ENCODE data around the gene APBB1IP. TPM values are rescaled to one million over a fixed set of nuclear protein-coding genes. Genes with fewer than 3 reads are reported as not detected.

APBB1IP gene
- total RNA-seq, 1 donor from 2014 or later: not detected

DNA sequence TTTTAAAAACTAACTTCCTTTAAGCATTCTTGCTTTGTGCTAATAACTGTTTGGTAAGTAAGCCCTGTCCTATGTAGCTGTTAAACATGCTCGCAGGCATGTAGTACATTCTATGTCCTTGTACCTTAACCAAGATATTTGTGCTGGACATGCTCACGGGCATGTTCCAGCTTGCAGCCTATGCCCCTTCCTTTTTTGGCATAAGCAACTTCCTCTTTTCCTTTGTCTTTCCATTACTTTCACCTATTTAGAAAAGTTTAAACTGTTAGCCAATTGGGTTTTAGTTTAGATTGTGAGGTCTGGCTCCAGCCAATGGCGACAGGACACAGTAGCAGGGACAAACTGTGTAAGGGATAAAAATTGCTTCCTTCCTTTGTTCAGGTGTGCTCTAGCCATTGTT, 14.4 kb upstream of the APBB1IP start:
- Histone ChIP-seq H3K4me3 (ENCODE audit: low read depth, low read length) (no peak overlapping the region), H3K36me3 (ENCODE audit: control insufficient read depth, insufficient read depth, low read length) (no peaks in the 10 kb centered on the region), H3K27me3 (ENCODE audit: control insufficient read depth, insufficient read depth, low read length) (no peaks in the 10 kb centered on the region)
- FAIRE-seq: no peak
- TF ChIP-seq, protein P1, sequence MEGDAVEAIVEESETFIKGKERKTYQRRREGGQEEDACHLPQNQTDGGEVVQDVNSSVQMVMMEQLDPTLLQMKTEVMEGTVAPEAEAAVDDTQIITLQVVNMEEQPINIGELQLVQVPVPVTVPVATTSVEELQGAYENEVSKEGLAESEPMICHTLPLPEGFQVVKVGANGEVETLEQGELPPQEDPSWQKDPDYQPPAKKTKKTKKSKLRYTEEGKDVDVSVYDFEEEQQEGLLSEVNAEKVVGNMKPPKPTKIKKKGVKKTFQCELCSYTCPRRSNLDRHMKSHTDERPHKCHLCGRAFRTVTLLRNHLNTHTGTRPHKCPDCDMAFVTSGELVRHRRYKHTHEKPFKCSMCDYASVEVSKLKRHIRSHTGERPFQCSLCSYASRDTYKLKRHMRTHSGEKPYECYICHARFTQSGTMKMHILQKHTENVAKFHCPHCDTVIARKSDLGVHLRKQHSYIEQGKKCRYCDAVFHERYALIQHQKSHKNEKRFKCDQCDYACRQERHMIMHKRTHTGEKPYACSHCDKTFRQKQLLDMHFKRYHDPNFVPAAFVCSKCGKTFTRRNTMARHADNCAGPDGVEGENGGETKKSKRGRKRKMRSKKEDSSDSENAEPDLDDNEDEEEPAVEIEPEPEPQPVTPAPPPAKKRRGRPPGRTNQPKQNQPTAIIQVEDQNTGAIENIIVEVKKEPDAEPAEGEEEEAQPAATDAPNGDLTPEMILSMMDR (IDR thresholded peaks at IDR 0.05; ENCODE audit: insufficient read depth, low read length, severe bottlenecking): no peak
- DNase-seq (ENCODE audit: low read depth): no peak

DNA sequence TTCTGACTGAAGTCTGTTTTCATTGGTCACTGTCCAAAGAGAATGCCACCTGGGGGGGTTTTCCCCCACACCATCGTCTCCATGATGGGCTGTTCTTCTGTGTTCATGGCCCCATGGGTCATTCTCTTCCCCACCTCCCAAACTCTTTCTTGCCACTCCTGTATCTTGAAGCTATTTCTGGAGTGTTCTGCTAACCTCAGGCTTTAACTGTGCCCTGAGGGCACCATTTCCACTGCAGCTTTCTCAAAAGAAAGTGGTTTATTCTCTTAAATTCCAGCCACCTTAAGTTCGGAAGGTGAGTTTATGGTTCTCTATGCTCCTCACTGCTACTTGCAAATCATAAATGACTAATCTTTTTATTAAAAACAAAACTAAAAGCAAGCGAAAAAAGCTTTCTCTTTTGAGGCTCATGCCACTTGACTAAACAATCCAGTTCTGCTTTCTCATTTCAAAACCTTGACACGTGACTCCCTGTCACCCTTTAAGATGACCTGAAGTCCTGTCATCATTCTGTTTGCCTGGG, 7.4 kb upstream of the APBB1IP start:
- Histone ChIP-seq H3K4me3 (ENCODE audit: low read depth, low read length) (no peak overlapping the region), H3K27me3 (ENCODE audit: control insufficient read depth, insufficient read depth, low read length) (no peaks in the 10 kb centered on the region), H3K36me3 (ENCODE audit: control insufficient read depth, insufficient read depth, low read length) (no peaks in the 10 kb centered on the region)
- DNase-seq (ENCODE audit: low read depth): no peak
- no peak for FAIRE-seq
- TF ChIP-seq, protein P1 (IDR thresholded peaks at IDR 0.05; ENCODE audit: insufficient read depth, low read length, severe bottlenecking): no peak

DNA sequence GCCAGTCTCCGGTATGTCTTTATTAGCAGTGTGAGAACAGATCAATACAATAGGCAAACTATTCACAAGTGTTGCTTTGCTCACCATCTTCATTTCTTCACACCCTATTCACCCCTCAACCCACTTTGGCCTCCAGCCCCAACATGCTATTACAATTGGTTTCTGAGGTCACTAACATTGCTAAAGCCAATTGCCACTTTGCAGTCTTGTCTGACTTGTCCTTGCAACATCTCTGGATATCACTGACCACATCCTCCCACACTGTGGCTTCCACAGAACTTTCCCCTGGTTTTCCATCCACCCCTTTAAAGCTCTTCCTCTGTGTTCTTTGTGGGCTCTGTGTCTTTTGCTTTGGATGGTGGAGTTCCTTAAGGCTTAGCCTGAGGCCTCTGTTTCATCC, 5.2 kb upstream of the APBB1IP start:
- H3K4me3 ChIP-seq (ENCODE audit: low read depth, low read length): no peak overlapping the region
- TF ChIP-seq, protein P1 (IDR thresholded peaks at IDR 0.05; ENCODE audit: insufficient read depth, low read length, severe bottlenecking): no peak
- FAIRE-seq: peak; percentile 58
- no peaks in the 10 kb centered on the region for H3K36me3 ChIP-seq (ENCODE audit: control insufficient read depth, insufficient read depth, low read length)
- H3K27me3 ChIP-seq (ENCODE audit: control insufficient read depth, insufficient read depth, low read length): no peaks in the 10 kb centered on the region
- no peak for DNase-seq (ENCODE audit: low read depth)

DNA sequence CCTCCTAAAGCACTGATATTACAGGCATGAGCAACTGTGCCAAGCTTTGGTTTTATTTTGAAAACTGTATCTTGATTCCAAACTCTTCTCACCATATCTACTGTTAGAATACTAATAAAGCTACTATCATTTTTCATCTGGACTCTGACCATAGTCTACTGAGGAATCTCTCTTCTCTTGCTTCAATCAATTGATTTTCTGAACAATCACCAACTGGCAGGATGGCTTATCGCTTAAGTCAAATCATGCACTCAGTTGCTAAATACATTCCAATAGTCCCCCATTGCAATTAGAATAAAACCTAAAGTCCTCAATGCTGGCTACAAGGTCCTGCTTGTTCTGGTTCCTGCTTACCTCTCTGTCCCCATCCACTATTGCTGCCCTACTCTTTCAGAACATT, 2.3 kb upstream of the APBB1IP start:
- H3K36me3 ChIP-seq (ENCODE audit: control insufficient read depth, insufficient read depth, low read length): no peaks in the 10 kb centered on the region

DNA sequence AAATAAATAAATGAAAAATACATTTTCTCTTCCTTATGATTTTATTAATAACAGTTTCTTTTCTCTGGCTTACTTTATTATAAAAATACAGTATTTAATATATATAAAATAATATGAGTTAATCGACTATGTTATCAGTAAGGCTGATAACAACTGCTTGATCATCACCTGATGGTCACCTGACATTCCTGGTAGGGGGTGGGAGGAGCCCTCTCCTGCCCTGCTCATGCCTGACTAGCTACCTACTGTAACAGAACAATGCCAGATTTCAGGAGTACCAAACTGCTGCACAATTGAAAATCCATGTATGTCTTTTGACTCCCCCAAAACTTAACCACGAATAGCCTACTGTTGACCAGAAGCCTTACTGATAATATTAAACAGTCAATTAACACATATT, 1.3 kb upstream of the APBB1IP start:
- TF ChIP-seq, protein P1 (IDR thresholded peaks at IDR 0.05; ENCODE audit: insufficient read depth, low read length, severe bottlenecking): no peak
- FAIRE-seq (no peak), DNase-seq (ENCODE audit: low read depth) (no peak)
- H3K36me3 ChIP-seq (ENCODE audit: control insufficient read depth, insufficient read depth, low read length): no peaks in the 10 kb centered on the region
- no peak overlapping the region for H3K4me3 ChIP-seq (ENCODE audit: low read depth, low read length)
- no peaks in the 10 kb centered on the region for H3K27me3 ChIP-seq (ENCODE audit: control insufficient read depth, insufficient read depth, low read length)

More for the DNA sequence above, 2.3 kb upstream of the APBB1IP start:
- DNase-seq (ENCODE audit: low read depth): no peak
- H3K4me3 ChIP-seq (ENCODE audit: low read depth, low read length): no peak overlapping the region
- TF ChIP-seq, protein P1 (IDR thresholded peaks at IDR 0.05; ENCODE audit: insufficient read depth, low read length, severe bottlenecking): no peak
- no peaks in the 10 kb centered on the region for H3K27me3 ChIP-seq (ENCODE audit: control insufficient read depth, insufficient read depth, low read length)
- FAIRE-seq: no peak
